H1 (cell line): Measurements from ENCODE around the gene LAMC3. TPM values are rescaled to one million over a fixed set of nuclear protein-coding genes. Genes with fewer than 3 reads are reported as not detected.
"Not testable (repeated sequence)": the region's sequence is repeated elsewhere in the genome, so short reads cannot be mapped to it uniquely, and the experiment has no call there.

Experiments
- CTCF ChIA-PET: fragments of 300-600 bp; sonication (Branson Sonifier 250); formaldehyde crosslinking; loops from one replicate; lab custom pipeline; 2021; ENCODE audit not compliant: partially characterized antibody; lab: Charles Lee
- POLR2A ChIA-PET: fragments of 300-600 bp; sonication (Branson Sonifier 250); formaldehyde crosslinking; loops from one replicate; lab custom pipeline; 2021; ENCODE audit warnings: inconsistent platforms; ENCODE audit not compliant: partially characterized antibody; lab: Charles Lee
- DNase-seq, 2 experiments: peaks; one replicate each; pipeline versions ENCODE4 v3.0.0 to v3.0.0-alpha.2; 2010 to 2022; ENCODE audit warnings: low spot score in 2 of 2, low read depth in 1 of 2, mixed read lengths in 1 of 2
- FAIRE-seq: peaks from 2 replicates; lab custom pipeline; 2011; peaks lifted over from hg19 to GRCh38; lab: Jason Lieb, UNC
- H2AFZ ChIP-seq: 2 replicates; pipeline ENCODE4 v1.8.1; 2012; ENCODE audit warnings: low read length, inconsistent platforms
- H2AK5ac ChIP-seq: 2 replicates; pipeline ENCODE4 v1.6.1; 2013; ENCODE audit warnings: low read depth, low read length
- H2BK120ac ChIP-seq: replicated peaks from 2 replicates; pipeline ENCODE3; 2013; ENCODE audit warnings: low read depth, low read length, inconsistent platforms
- H2BK12ac ChIP-seq: 2 replicates; pipeline ENCODE4 v1.6.1; 2013; ENCODE audit warnings: low read depth, low read length
- H2BK15ac ChIP-seq: 2 replicates; pipeline ENCODE4 v1.6.1; 2013; ENCODE audit warnings: low read length
- H2BK20ac ChIP-seq: 2 replicates; pipeline ENCODE4 v1.6.1; 2013; ENCODE audit warnings: low read length
- H2BK5ac ChIP-seq: 2 replicates; pipeline ENCODE4 v1.6.1; 2013; ENCODE audit warnings: low read depth, low read length
- H3K14ac ChIP-seq: 2 replicates; pipeline ENCODE4 v1.6.1; 2013; ENCODE audit warnings: inconsistent platforms; ENCODE audit not compliant: insufficient read length
- H3K18ac ChIP-seq: 2 replicates; pipeline ENCODE4 v1.6.1; 2013; ENCODE audit warnings: low read length; ENCODE audit errors: extremely low read depth
- H3K23ac ChIP-seq: 2 replicates; pipeline ENCODE4 v1.6.1; 2013; ENCODE audit warnings: inconsistent platforms; ENCODE audit not compliant: insufficient read length
- H3K23me2 ChIP-seq: 2 replicates; pipeline ENCODE4 v1.6.1; 2013; ENCODE audit warnings: low read depth, low read length
- H3K27ac ChIP-seq: 2 replicates; pipeline ENCODE4 v1.6.1; 2011; ENCODE audit warnings: low read depth, low read length, inconsistent platforms
- H3K27me3 ChIP-seq, 4 experiments: replicated peaks in 1 of 4; 1 replicate in 1 of 4; 2 replicates in 3 of 4; pipeline versions ENCODE4 v1.6.1 to v1.8.1; 2011 to 2013; ENCODE audit warnings: low read length in 3 of 4, mild to moderate bottlenecking in 3 of 4, inconsistent platforms in 2 of 4, mixed read lengths in 2 of 4, moderate library complexity in 1 of 4; ENCODE audit not compliant: control insufficient read depth in 3 of 4, insufficient read depth in 3 of 4; ENCODE audit errors: extremely low read depth in 1 of 4
- H3K36me3 ChIP-seq, 4 experiments: 2 replicates each; pipeline versions ENCODE4 v1.6.1 to v1.8.1; 2011 to 2013; ENCODE audit warnings: mild to moderate bottlenecking in 4 of 4, low read length in 3 of 4, moderate library complexity in 2 of 4, control low read depth in 1 of 4, inconsistent platforms in 1 of 4; ENCODE audit not compliant: insufficient read depth in 4 of 4, control insufficient read depth in 2 of 4
- H3K4ac ChIP-seq: replicated peaks from 2 replicates; pipeline ENCODE3; 2013; ENCODE audit warnings: low read length, low read depth, mixed read lengths, inconsistent platforms; ENCODE audit not compliant: insufficient read length
- H3K4me1 ChIP-seq, 4 experiments: replicated peaks in 1 of 4; 1 replicate in 1 of 4; 2 replicates in 3 of 4; pipeline versions ENCODE4 v1.6.1 to v1.8.1; 2011 to 2013; ENCODE audit warnings: low read length in 3 of 4, inconsistent platforms in 2 of 4, mixed read lengths in 1 of 4; ENCODE audit not compliant: insufficient read depth in 4 of 4, control insufficient read depth in 3 of 4
- H3K4me2 ChIP-seq, 2 experiments: 2 replicates each; pipeline versions ENCODE4 v1.6.1 to v1.8.1; 2011 to 2013; ENCODE audit warnings: low read depth in 2 of 2, low read length in 2 of 2, control low read depth in 1 of 2, inconsistent platforms in 1 of 2, mild to moderate bottlenecking in 1 of 2; ENCODE audit not compliant: insufficient read depth in 1 of 2
- H3K4me3 ChIP-seq, 4 experiments: fragments of 200-600, 300-600 bp in 1 of 4; sonication (generic), shearing (Covaris generic), sonication (Bioruptor Twin) in 1 of 4; 2 replicates each; pipeline versions ENCODE4 v1.5.1 to v1.8.1; 2011 to 2016; ENCODE audit warnings: low read length in 4 of 4, low read depth in 3 of 4, control low read depth in 2 of 4, inconsistent platforms in 2 of 4, mild to moderate bottlenecking in 2 of 4, mixed read lengths in 1 of 4, moderate library complexity in 1 of 4; ENCODE audit not compliant: insufficient read depth in 2 of 4; ENCODE audit errors: extremely low read depth in 1 of 4
- H3K56ac ChIP-seq: replicated peaks from 2 replicates; pipeline ENCODE3; 2013; ENCODE audit warnings: low read depth, mild to moderate bottlenecking, mixed read lengths, low read length, inconsistent platforms; ENCODE audit not compliant: insufficient read length
- H3K79me1 ChIP-seq: 2 replicates; pipeline ENCODE4 v1.6.1; 2013; ENCODE audit warnings: low read depth, low read length, control low read depth
- H3K79me2 ChIP-seq, 2 experiments: 2 replicates each; pipeline versions ENCODE4 v1.6.1 to v1.8.1; 2012 to 2013; ENCODE audit warnings: low read length in 2 of 2, mild to moderate bottlenecking in 2 of 2, inconsistent platforms in 1 of 2; ENCODE audit not compliant: insufficient read depth in 2 of 2, control insufficient read depth in 1 of 2
- H3K9ac ChIP-seq, 4 experiments: replicated peaks in 1 of 4; 1 replicate in 1 of 4; 2 replicates in 3 of 4; pipeline versions ENCODE4 v1.6.1 to v1.8.1; 2011 to 2013; ENCODE audit warnings: low read depth in 3 of 4, low read length in 3 of 4, control low read depth in 2 of 4, mild to moderate bottlenecking in 2 of 4, moderate library complexity in 2 of 4, inconsistent platforms in 1 of 4; ENCODE audit errors: extremely low read depth in 1 of 4
- H3K9me3 ChIP-seq, 2 experiments: 2 replicates each; pipeline versions ENCODE4 v1.6.1 to v1.8.1; 2012 to 2013; ENCODE audit warnings: mild to moderate bottlenecking in 2 of 2, moderate library complexity in 2 of 2, control low read depth in 1 of 2, inconsistent platforms in 1 of 2, low read depth in 1 of 2, low read length in 1 of 2, mixed read lengths in 1 of 2; ENCODE audit not compliant: insufficient read depth in 2 of 2
- H4K20me1 ChIP-seq, 2 experiments: replicated peaks in 1 of 2; 2 replicates each; pipeline versions ENCODE3 to v1.8.1; 2011 to 2013; ENCODE audit warnings: inconsistent platforms in 2 of 2, low read length in 2 of 2, mild to moderate bottlenecking in 1 of 2; ENCODE audit not compliant: insufficient read depth in 2 of 2, control insufficient read depth in 1 of 2
- H4K5ac ChIP-seq: 2 replicates; pipeline ENCODE4 v1.6.1; 2013; ENCODE audit warnings: low read length, low read depth, mixed read lengths, inconsistent platforms; ENCODE audit not compliant: insufficient read length
- H4K8ac ChIP-seq: 2 replicates; pipeline ENCODE4 v1.8.0; 2013; ENCODE audit warnings: mild to moderate bottlenecking, moderate library complexity, low read length, inconsistent platforms; ENCODE audit not compliant: insufficient read depth; ENCODE audit errors: extremely low read depth
- H4K91ac ChIP-seq: replicated peaks from 2 replicates; pipeline ENCODE3; 2013; ENCODE audit warnings: low read length, mixed read lengths, inconsistent platforms; ENCODE audit not compliant: insufficient read length
- WGBS, 2 experiments: shearing (Covaris generic) in 1 of 2; methylation state at CpG; one replicate each; pipeline versions ENCODE4 v1.1.6 to v1.1.7; 2013 to 2015; ENCODE audit warnings: low lambda C conversion rate in 2 of 2, mixed read lengths in 2 of 2, inconsistent platforms in 1 of 2, low coverage in 1 of 2, missing lambda C conversion rate in 1 of 2; ENCODE audit not compliant: insufficient replicate concordance in 2 of 2, insufficient coverage in 1 of 2, insufficient read length in 1 of 2; ENCODE audit errors: extremely low coverage in 1 of 2, missing lambda C conversion rate in 1 of 2; 5-methylcytosine and 5-hydroxymethylcytosine counted together
- polyA plus RNA-seq, 7 experiments: library from polyadenylated mRNA; depleted of rRNA in 3 of 7; stranded (reverse) in 5 of 7; unstranded in 2 of 7; fragments of >200 nt in 5 of 7; fragments of 200-250 nt in 2 of 7; gene quantifications; 1 replicate in 5 of 7; 2 replicates in 1 of 7; 4 replicates in 1 of 7; pipeline versions ENCODE4 v1.2.1 to v1.2.3, GENCODE V29; 2011 to 2013; ENCODE audit warnings: missing spikeins in 2 of 7, mixed read lengths in 2 of 7
- total RNA-seq: library from RNA; stranded (reverse); fragmentation: NEBNext Ultra II Directional; extraction: Animal tissue kit (Norgen Biotek cat#: 25700); gene quantifications from 2 replicates; pipeline ENCODE4 v1.2.1, GENCODE V29; 2021

The LAMC3 gene
- total and polyA plus RNA-seq, 2 of the 8 experiments (the other 6 are each of a cell fraction or from before 2014, with no cell fraction given), result 9.3 to 12.3 TPM

DNA sequence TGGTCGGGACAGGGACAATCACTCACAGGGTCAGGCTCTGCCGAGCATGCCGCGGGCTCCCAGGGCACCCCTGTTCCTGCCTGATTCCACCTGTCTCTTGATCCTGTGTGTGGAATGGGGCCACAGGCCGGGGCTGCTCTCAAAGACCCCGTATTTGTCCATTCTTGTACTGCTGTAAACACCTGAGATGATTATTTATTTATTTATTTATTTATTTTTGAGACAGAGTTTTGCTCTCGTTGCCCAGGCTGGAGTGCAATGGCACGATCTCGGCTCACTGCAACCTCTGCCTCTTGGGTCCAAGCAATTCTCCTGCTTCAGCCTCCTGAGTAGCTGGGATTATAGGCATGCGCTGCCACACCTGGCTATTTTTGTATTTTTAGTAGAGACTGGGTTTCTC is 25.8 kb downstream of the LAMC3 start:
- not testable (repeated sequence) for H3K23ac ChIP-seq, H2AFZ ChIP-seq, H3K4ac ChIP-seq, H3K14ac ChIP-seq, H4K91ac ChIP-seq, H2BK12ac ChIP-seq, H3K4me2 ChIP-seq, H3K4me1 ChIP-seq, H3K36me3 ChIP-seq, H2AK5ac ChIP-seq, H3K27me3 ChIP-seq, FAIRE-seq, H3K18ac ChIP-seq, H3K9me3 ChIP-seq, H3K9ac ChIP-seq, H3K79me2 ChIP-seq, DNase-seq, H2BK5ac ChIP-seq, H3K23me2 ChIP-seq, H4K5ac ChIP-seq, H4K20me1 ChIP-seq, H4K8ac ChIP-seq, H3K27ac ChIP-seq, H2BK20ac ChIP-seq, H2BK15ac ChIP-seq, H3K79me1 ChIP-seq, H3K4me3 ChIP-seq, H3K56ac ChIP-seq, H2BK120ac ChIP-seq
- POLR2A ChIA-PET, result interaction anchor here (1.8 kb wide), 1 partner anchor 65 kb away, joined by 4 read pairs; no protein-coding TSS in a partner anchor
- 93% methylated on average over 10 of the region's 10 CpGs; no CpG with 5 or more reads in 1 of the 2 experiments for WGBS, 2 experiments
- CTCF ChIA-PET, result interaction anchor here (0.6 to 6.9 kb wide), 9 partner anchors 9 to 1028 kb away, joined by 3 to 52 read pairs (median 6); no protein-coding TSS in a partner anchor
